G401.6 (cell line): ENCODE results near the gene FOXP1.

ENCODE experiments used
- FAIRE-seq: peaks from 2 replicates; lab custom pipeline; 2012; peaks lifted over from hg19 to GRCh38; lab: Jason Lieb, UNC

FOXP1 gene

GRCh38 chr3:71052716-71053115 is 530.8 kb downstream of the FOXP1 start:
- FAIRE-seq, result no peak

GRCh38 chr3:71051893-71052687 is 531.4 kb downstream of the FOXP1 start:
- no peak for FAIRE-seq

- FAIRE-seq, result no peak
Measured at GRCh38 chr3:71051259-71051595, 532.3 kb downstream of the FOXP1 start.

GRCh38 chr3:71050538-71051258 is 532.8 kb downstream of the FOXP1 start:
- no peak for FAIRE-seq

GRCh38 chr3:71050166-71050537 is 533.4 kb downstream of the FOXP1 start:
- no peak for FAIRE-seq

- FAIRE-seq, result no peak
Measured at GRCh38 chr3:71048948-71049347, 534.6 kb downstream of the FOXP1 start.

- FAIRE-seq, result no peak
Measured at GRCh38 chr3:71047616-71048531, 535.7 kb downstream of the FOXP1 start.

GRCh38 chr3:71046791-71047190 is 536.7 kb downstream of the FOXP1 start:
- FAIRE-seq, result no peak

- FAIRE-seq, result no peak
Measured at GRCh38 chr3:71045917-71046282, 537.6 kb downstream of the FOXP1 start.

- FAIRE-seq, result no peak
Measured at GRCh38 chr3:71045212-71045916, 538.2 kb downstream of the FOXP1 start.

- FAIRE-seq, result no peak
Measured at GRCh38 chr3:71042759-71043158, 540.8 kb downstream of the FOXP1 start.

- FAIRE-seq, result no peak
Measured at GRCh38 chr3:71041371-71041770, 542.2 kb downstream of the FOXP1 start.

GRCh38 chr3:71039332-71039731 is 544.2 kb downstream of the FOXP1 start:
- FAIRE-seq, result no peak

GRCh38 chr3:71037775-71038174 is 545.8 kb downstream of the FOXP1 start:
- FAIRE-seq, result no peak

- FAIRE-seq, result no peak
Measured at GRCh38 chr3:71035886-71036285, 547.6 kb downstream of the FOXP1 start.

- FAIRE-seq, result no peak
Measured at GRCh38 chr3:71035314-71035713, 548.2 kb downstream of the FOXP1 start.

GRCh38 chr3:71033681-71034220 is 549.8 kb downstream of the FOXP1 start:
- no peak for FAIRE-seq

- no peak for FAIRE-seq
Measured at GRCh38 chr3:71031914-71032521, 551.5 kb downstream of the FOXP1 start.

GRCh38 chr3:71031181-71031580 is 552.3 kb downstream of the FOXP1 start:
- no peak for FAIRE-seq

- no peak for FAIRE-seq
Measured at GRCh38 chr3:71030748-71031147, 552.8 kb downstream of the FOXP1 start.

GRCh38 chr3:71029770-71030169 is 553.8 kb downstream of the FOXP1 start:
- no peak for FAIRE-seq

GRCh38 chr3:71028802-71029201 is 554.7 kb downstream of the FOXP1 start:
- no peak for FAIRE-seq
